ENCODE data around the gene POLR2L.
A peak's percentile ranks its signal among the peaks of the same experiment; 100 is the strongest.

POLR2L gene

DNA sequence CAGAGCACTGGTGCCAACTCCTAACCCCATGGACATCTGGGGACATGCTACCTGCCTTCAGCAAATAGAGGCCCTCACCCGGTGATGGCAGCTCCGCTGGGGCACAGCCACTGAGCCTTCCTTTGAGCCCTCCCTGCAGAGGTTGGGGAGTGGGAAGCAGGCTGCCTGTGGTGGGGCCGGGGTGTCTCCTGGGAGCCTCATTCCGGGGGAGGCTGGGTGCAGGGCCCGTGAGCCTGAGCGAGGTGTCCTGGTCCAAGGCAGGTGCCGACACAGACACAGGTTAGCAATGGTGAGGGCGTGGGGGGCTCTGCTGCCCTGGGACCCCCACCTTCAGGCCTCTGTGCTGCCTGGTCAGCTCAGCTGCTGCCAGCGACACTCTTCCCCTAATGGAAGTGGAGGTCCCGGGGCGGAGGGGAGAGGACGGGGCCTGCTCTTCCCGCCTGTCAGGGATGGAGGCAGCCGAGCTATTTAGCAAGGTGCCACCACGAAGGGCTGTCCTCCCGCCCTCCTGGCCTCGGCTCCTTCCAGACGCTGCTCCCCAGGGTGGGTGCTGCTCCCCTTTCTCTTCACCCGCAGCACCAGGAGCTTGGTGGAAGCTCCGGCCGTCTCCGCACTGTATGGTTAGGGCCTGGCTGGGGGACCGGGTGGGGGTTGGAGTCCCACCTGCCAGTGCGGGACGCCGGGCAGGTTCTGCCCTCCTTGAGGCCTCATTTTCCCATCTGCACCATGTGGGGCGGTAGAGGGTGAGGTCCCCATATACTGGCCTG is 11.5 kb upstream of the POLR2L start:
- no peak for DNase-seq

DNA sequence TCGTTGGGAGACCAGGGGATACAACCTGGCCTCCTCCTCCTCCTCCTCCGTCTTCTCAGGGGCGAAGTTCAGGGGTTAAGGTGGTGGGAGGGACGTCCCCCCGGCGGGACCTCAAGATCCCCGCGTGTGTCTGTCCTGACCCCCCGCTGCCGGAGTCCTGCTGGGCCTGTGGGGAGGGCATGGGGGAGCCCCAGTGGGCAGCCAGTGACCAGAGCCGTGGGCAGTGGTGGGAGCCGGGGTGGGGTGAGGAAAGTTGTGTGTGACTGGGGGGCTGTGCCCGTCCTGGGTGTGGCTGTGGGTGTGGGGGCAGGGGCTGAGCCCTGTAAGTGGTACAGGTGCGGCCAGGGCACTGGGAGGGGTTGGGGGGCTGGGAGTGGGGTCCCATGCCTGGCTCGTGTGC is 10.4 kb upstream of the POLR2L start:
- DNase-seq = no peak

DNA sequence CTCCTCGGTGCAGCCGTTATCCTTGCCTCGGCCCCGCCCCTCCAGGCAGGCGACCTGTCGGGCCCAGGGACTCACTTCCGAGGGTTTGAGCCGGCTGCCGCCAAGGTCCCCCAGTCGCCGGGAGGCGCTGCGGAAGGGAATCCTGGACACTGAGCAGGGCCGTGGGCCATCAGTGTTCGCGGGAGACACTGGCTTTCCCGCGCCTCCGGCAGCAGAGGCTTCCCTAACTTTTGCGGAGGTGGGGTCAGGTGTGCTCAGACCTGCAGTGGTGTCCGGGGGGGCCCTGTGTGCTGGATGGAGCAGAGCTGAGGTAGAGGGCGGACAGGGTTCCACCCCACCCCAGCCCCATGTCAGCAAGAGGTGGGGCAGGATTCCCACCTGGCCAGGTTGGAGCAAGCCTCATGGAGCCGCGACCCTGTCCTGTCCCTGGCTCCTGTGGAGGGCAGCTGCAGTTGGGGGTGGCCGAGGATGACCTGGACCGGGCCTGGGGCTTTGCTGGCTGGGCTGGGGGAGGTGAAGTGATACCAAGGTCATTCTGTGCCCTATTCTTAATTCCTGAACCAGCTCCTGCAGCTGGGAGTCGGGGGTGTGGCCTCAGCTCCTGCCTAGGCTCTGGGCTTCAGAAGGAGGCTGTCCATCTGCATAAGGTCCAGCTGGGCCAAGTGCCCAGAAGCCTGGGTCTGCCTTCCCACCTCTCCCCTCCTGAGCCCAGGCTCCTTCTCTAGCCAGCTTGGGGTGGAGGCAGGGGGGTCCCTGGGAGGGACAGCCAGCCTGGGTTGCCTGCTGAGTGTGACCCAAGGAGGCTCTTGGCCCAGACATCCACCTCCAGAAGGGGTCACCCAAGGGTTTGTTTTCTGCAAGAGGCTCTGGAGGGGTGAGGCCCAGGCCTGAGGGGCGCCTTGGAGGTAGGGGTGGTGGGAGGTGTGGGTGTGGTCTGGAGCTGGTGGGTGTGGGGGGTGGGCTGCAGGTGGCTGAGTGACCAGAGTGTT is 8.7 kb upstream of the POLR2L start:
- DNase-seq = no peak

- no peak for DNase-seq
Observed at GRCh38 chr11:849951-850774, 7.8 kb upstream of the POLR2L start.

DNA sequence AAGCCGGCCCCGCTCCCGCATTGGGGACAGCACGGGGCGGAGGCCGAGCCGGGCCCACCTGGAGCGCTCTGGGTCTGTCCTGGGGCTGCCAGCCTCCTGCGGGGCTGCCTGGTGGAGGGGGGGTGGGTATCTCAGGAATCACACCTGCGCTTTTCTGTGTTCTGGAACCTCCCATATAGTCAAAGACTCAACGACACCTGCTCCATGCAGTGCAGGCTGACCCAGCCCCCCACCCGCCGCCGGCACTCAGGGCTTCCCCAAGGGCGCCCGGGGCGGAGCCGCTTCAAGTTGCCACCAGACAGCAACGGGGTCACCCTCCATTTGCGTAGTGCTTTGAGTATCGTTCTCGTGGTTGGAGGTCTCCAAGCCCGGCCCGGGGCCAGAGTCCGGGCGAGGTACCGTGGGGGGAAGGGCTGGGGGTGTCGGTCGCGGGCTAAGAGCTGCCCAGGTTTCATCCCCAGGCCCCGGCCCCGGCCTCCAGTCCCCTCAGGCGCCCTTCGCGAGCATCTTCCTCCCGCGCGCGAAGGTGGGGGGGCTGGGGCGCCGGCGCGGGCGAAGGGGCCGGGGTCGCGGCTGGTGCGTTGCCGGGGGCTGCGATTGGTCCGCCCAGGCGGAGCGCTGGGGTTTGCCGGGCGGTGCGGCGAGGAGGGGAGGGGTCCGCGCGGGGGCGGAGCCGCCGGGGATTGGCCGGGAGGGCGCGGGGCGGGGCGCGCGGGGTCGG is 6.9 kb upstream of the POLR2L start:
- no peak for DNase-seq

GRCh38 chr11:848380-848931 is 6.1 kb upstream of the POLR2L start:
- DNase-seq = peak; percentile 51

GRCh38 chr11:847876-848275 is 5.5 kb upstream of the POLR2L start:
- DNase-seq = no peak

DNA sequence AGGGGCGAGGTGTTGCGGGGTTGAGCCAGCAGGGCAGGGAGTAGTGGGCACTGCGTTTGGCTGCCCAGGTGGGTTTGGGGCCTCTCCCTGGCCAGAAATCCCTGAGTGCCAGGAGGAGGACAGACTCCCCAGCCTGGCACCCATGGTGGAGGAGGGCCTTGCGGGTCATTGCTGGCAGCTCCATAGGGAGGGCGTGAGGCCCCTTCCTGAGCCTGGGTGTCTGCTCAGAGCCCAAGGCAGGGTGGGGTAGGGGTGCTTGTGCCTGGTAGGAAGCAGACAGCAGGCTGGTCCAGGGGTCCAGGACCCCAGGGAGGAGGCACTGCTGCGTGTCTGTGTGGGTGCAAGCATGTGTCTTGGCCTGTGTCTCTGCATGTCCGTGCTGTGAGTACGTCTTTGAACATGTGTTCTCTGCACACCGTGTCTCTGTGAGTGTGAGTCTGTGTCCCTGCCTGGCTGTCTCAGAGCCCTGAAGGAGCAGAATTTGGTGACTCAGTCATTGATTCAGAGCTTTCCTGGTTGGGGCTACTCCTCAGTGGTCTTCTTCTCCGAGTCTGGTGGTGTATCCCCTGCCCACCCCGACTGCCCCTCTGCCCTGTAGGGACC is 4.3 kb upstream of the POLR2L start:
- DNase-seq = no peak

- no peak for DNase-seq
Observed at GRCh38 chr11:845872-846495, 3.7 kb upstream of the POLR2L start.

DNA sequence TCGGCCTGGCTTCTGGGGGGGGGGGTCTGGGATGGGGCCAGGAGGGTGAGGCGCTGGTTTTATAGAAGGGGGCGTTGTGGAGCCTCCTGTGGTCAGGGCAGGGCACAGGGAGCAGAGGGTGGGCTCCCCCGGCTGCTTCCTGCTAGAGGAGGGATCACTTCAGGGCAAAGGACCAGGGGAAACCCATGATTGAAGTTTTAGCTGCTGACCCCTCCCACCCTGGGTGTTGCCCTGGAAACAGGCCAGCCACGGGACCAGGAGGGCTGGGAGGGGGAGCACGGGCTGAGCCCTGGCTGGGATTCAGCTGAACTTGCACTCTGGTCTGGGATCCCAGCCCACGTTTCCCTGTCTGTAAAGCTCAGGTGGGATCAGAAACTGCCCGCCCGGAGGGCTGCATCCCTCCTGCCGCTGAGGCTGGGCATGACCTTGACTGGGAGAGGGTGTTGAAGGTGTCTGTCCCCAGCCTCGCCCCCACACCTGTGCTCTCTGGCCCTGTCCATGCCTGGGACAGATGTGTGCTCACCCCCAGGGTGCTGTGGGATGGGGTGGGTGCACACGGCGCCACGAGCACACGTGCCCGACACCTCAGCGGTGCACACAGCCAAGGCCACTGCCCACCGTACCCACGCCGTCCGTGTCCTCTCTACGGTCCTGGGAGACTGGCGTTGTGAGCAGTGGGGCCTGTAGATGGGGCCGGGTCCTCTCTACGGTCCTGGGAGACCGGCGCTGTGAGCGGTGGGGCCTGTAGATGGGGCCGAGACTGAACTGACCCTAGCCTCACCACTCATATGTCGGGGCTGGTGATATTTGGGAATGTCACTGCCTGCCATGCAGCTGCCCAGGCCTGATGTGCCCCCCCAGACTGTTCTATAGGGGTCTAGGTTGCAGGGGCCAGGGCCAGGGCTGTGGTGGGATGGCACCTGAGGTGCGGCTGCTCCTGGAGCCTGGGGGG is 2.6 kb upstream of the POLR2L start:
- peak; percentile 21 for DNase-seq

GRCh38 chr11:843818-844692 is 1.7 kb upstream of the POLR2L start:
- DNase-seq = no peak

DNA sequence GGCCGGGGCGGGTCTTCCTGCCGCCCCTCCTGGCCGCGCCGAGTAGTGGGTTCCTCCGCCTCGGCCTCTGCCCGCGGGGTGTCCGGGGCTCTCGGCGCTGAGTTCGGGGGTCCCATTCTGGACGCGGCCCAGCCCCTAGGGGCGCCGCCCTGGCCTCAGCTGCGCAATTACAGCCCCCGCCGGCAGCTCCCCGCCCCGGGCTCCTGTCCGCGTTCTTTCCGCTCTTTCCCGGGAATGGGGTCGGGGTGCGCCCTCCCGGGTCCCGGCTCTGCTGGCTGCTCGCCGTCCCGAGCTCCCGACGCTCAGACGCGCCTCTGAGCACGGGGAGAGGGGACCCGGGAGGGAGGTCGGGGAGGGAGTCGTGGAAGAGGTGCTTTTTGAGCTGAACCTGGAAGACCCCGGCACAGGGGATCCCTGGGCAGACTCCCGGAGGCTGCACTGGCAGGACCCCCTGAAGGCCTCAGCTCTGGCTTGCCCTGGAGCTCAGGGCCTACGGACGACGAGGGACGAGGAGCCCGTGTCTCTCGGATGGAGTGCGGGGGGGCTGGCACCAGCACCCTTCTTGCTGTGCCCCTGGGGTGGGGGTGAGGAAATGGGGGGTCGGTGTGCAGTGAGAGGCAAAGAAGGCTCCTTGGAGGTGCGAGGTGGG is 881 bp upstream of the POLR2L start:
- DNase-seq = no peak

DNA sequence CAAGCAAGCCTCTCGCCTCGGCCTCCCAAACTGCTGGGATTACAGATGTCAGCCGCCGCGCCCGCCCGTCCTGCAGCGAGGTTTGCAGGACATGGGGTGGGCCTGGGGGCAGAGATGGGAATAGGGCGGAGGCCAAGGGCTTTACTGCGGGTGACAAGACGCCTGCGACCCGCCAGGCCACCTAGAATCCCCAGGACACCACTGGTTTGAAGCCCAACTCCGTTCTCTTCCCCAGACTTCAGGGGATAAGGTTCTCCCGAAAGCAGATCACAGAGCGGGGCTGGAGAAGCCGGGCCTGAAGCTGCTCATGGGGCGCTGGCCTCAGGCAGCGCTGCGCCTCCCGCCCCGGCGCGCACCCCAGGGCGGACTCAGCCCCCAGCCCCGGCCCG is 354 bp downstream of the POLR2L start:
- no peak for DNase-seq

DNA sequence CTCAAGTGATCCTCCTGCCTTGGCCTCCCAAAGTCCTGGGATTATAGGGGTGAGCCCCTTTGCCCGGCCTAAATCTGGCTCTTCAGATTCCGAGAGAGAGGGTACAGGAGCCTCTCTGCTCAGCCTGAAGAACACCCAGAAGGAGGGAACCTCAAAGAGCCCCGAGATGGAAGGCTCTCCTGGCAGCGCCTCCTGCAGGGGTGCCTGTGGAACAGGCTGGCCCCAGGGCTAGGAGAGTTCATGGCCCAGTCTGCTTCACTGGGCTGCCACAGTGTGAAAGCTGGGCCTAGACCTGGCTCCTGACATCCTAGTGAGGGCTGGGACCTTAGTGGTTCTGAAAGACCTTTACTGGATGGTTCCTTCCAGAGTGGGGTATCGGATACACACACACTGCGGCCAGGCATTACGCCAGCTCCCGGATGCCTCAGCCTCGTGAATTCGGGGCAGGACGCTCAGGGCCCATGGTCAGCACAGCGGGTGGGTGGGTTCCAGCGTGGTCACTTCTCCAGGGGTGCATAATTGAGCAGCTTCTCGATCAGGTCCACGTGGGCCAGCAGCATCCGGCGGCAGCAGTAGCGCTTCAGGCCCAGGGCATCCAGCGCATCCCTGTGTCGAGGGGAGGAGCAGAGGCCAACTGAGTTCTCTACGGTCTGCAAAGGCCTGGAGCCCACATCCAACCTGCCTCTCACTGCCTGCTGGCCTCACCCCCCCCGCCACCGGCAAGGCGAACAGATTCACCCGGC is 2.3 kb downstream of the POLR2L start:
- no peak for DNase-seq

DNA sequence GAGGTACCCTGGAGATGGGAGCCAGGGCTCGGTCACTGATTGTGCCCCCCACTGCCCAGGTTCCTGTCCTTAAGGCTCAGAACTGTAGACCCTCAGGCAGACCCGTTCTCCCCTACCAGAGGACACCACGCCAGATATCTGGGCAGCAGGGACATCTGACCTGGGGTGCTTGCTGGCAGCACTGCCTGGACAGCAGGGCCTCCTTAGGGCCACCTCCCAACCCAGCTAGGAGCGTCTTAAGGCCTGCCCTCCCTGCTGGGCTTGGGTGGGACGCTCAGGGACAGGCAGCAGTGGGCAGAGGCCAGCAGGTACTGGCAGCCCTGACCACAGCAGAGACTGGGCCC is 3.1 kb downstream of the POLR2L start:
- DNase-seq = no peak

DNA sequence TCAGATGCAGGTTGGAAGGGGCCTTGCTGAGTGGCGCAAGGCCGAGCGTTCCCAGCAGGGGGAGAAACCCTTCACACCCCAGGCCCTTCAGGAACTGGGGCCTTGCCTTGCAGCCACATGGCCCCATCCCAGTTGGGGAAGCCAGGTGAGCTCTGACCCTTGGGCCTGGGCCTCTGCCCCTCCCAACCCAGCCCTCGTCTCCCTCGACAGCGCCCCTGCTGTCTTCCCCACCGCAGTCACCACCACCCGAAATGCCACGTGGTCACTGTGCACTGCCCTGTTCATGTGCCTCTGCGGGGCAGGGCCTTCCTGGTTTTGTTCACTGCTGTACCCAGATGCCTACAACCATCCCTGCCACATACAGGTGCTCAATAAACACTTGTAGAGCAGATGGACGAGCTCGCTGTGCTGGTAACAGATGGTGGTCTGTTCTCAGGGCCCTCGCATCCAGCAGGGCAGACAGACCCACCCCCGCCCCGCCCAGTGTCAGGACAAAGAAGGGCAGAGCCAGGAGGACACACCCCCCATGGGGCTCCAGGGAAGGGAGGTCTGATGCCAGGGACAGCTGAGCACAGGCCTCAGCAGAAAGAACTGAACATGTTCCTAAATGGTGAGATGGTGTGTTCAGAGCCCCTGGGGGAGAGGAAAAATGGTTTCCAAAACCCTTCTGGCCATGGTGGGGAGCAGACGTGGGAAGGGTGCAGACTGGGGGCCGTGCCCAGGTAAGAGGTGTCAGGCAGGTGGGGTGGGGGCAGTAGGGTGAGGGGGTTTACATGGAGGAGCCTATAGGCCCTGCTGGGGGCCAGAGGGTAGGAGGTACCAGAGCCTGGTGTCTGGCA is 3.7 kb downstream of the POLR2L start:
- DNase-seq = no peak

- DNase-seq = no peak
Observed at GRCh38 chr11:837990-838307, 4.4 kb downstream of the POLR2L start.
